ENCODE results near the gene ZNF598.

GRCh38 chr16:1982013-1982433 lies 27.6 kb downstream of the ZNF598 start:
- TF ChIP-seq, protein P1, sequence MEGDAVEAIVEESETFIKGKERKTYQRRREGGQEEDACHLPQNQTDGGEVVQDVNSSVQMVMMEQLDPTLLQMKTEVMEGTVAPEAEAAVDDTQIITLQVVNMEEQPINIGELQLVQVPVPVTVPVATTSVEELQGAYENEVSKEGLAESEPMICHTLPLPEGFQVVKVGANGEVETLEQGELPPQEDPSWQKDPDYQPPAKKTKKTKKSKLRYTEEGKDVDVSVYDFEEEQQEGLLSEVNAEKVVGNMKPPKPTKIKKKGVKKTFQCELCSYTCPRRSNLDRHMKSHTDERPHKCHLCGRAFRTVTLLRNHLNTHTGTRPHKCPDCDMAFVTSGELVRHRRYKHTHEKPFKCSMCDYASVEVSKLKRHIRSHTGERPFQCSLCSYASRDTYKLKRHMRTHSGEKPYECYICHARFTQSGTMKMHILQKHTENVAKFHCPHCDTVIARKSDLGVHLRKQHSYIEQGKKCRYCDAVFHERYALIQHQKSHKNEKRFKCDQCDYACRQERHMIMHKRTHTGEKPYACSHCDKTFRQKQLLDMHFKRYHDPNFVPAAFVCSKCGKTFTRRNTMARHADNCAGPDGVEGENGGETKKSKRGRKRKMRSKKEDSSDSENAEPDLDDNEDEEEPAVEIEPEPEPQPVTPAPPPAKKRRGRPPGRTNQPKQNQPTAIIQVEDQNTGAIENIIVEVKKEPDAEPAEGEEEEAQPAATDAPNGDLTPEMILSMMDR (IDR thresholded peaks at IDR 0.05; ENCODE audit: insufficient read depth, low read length, poor library complexity, severe bottlenecking) = no peak
- no peak for TF ChIP-seq EZH2phosphoT487 (conservative IDR thresholded peaks at IDR 0.05; ENCODE audit: low read length)

Data from SU-DHL-6 (cell line).